Vagina (tissue), 2 donors: Measurements from ENCODE around the gene STK36. TPM values are rescaled to one million over a fixed set of nuclear protein-coding genes. Genes with fewer than 3 reads are reported as not detected.
A peak's percentile ranks its signal among the peaks of the same experiment; 100 is the strongest.

Experiments
- DNase-seq, 2 donors: peaks; one replicate each; pipeline ENCODE4 v3.0.0-alpha.2; 2017; ENCODE audit errors: extremely low spot score in 2 of 2
- H3K27ac ChIP-seq: fragments of 200-600 bp; sonication (generic); one replicate; pipeline ENCODE4 v1.5.1; 2019
- H3K27me3 ChIP-seq: fragments of 200-600 bp; sonication (generic); one replicate; pipeline ENCODE4 v1.5.1; 2019
- H3K36me3 ChIP-seq, 2 donors: fragments of 200-600 bp; sonication (generic); one replicate each; pipeline ENCODE4 v1.5.1; 2017 to 2019
- H3K4me1 ChIP-seq: fragments of 200-600 bp; sonication (generic); one replicate; pipeline ENCODE4 v1.5.1; 2019
- H3K4me3 ChIP-seq, 2 donors: fragments of 200-600 bp; sonication (generic); 1 replicate in 1 of 2; 2 replicates in 1 of 2; pipeline ENCODE4 v1.5.1; 2016 to 2019
- H3K9me3 ChIP-seq: fragments of 200-600 bp; sonication (generic); one replicate; pipeline ENCODE4 v1.5.1; 2019
- CTCF ChIP-seq, 3 experiments: fragments of 450-650 bp in 2 of 3; fragments of 200-600 bp in 1 of 3; sonication (generic) in 1 of 3; IDR thresholded peaks; one replicate each; pipeline ENCODE4 v1.5.1; 2017 to 2019; ENCODE audit warnings: antibody characterized with exemption in 3 of 3, mild to moderate bottlenecking in 2 of 3, moderate library complexity in 2 of 3
- POLR2A ChIP-seq, 2 donors: fragments of 450-650 bp; IDR thresholded peaks; one replicate each; pipeline ENCODE4 v1.6.1; 2017; ENCODE audit warnings: antibody characterized with exemption in 2 of 2, mild to moderate bottlenecking in 2 of 2, moderate library complexity in 2 of 2
- POLR2AphosphoS5 ChIP-seq, 2 donors: sonication (generic); formaldehyde crosslinking; IDR thresholded peaks; one replicate each; pipeline ENCODE4 v1.9.0; 2017; ENCODE audit warnings: antibody characterized with exemption in 2 of 2, mild to moderate bottlenecking in 2 of 2, low read depth in 1 of 2; ENCODE audit not compliant: insufficient read depth in 1 of 2
- intact Hi-C: fragments of 100-400 bp; cut with DNase I; formaldehyde crosslinking; loops from one replicate; pipeline ENCODE4 v1.15.1; 2023
- total RNA-seq: library from RNA; depleted of rRNA; stranded (reverse); fragments of >200 nt; gene quantifications from one replicate; pipeline ENCODE4 v1.2.3, GENCODE V29; 2016

The STK36 gene
- total RNA-seq, 1 donor from 2014 or later: 59.9 TPM

- Histone ChIP-seq H3K27ac (no peak overlapping the region), H3K9me3 (no peaks in the 10 kb centered on the region), H3K27me3 (no peaks in the 10 kb centered on the region), H3K4me3 (no peak overlapping the region), H3K36me3 (peaks cover 3 to 39% of the 10 kb centered on the region in 2 donors), H3K4me1 (no peaks in the 10 kb centered on the region)
- intact Hi-C loops: no loop called here
- peak in 1 of 2 donors; percentile 32 for DNase-seq
- TF ChIP-seq POLR2A (IDR thresholded peaks at IDR 0.05) (no peak), CTCF (IDR thresholded peaks at IDR 0.05) (no peak), POLR2AphosphoS5 (IDR thresholded peaks at IDR 0.05; ENCODE audit: insufficient read depth in 1 of 2, low read depth in 1 of 2) (no peak)
These were observed 75.1 kb downstream of the STK36 start for GRCh38 chr2:218746960-218747359.

- Histone ChIP-seq H3K4me1 (no peaks in the 10 kb centered on the region), H3K27me3 (no peaks in the 10 kb centered on the region), H3K27ac (no peak overlapping the region), H3K9me3 (no peaks in the 10 kb centered on the region), H3K36me3 (peaks cover 3 to 57% of the 10 kb centered on the region in 2 donors), H3K4me3 (no peak overlapping the region)
- no peak for TF ChIP-seq POLR2AphosphoS5 (IDR thresholded peaks at IDR 0.05; ENCODE audit: insufficient read depth in 1 of 2, low read depth in 1 of 2)
- intact Hi-C loops: no loop called here
- no peak for DNase-seq
These were observed 77.0 kb downstream of the STK36 start for GRCh38 chr2:218748741-218749441.

Other genes starting within 250 kb of the STK36 start
- 23.3 TPM for gene USP37, start 103.7 kb upstream of the STK36 start, total RNA-seq
- 46.4 TPM for gene CNOT9, start 103.2 kb upstream of the STK36 start, total RNA-seq
- gene PLCD4, start 64.2 kb upstream of the STK36 start, total RNA-seq: 12.0 TPM
- gene ZNF142, start 12.5 kb upstream of the STK36 start, total RNA-seq: 22.8 TPM
- gene BCS1L, start 12.4 kb upstream of the STK36 start, total RNA-seq: 28.5 TPM
- 25.5 TPM for gene RNF25, start 84 bp upstream of the STK36 start, total RNA-seq
- 23.3 TPM for gene TTLL4, start 38.7 kb downstream of the STK36 start, total RNA-seq
- 30.0 TPM for gene CYP27A1, start 110.1 kb downstream of the STK36 start, total RNA-seq
- not detected for gene PRKAG3, start 159.7 kb downstream of the STK36 start, total RNA-seq
- gene WNT6, start 187.7 kb downstream of the STK36 start, total RNA-seq: 2.0 TPM
- gene WNT10A, start 208.8 kb downstream of the STK36 start, total RNA-seq: 2.5 TPM